Common myeloid progenitor, CD34-positive (primary cell): ENCODE results near the gene SH3BP2.

Experiments used
- CTCF ChIA-PET: fragments of 350-600 bp; sonication (Branson Sonifier 250); formaldehyde crosslinking; loops from one replicate; lab custom pipeline; 2021; ENCODE audit warnings: antibody characterized with exemption; lab: Charles Lee
- POLR2A ChIA-PET: fragments of 350-600 bp; sonication (Branson Sonifier 250); formaldehyde crosslinking; loops from one replicate; lab custom pipeline; 2021; ENCODE audit warnings: antibody characterized with exemption; lab: Charles Lee
- DNase-seq, 3 donors: peaks; one replicate each; pipeline versions ENCODE4 v3.0.0 to v3.0.0-alpha.2; 2013
- H3K27ac ChIP-seq, 2 experiments: 1 replicate in 1 of 2; 2 replicates in 1 of 2; pipeline ENCODE4 v1.7.0; 2013; ENCODE audit warnings: inconsistent platforms in 2 of 2, low read length in 2 of 2, mild to moderate bottlenecking in 2 of 2, low read depth in 1 of 2, moderate library complexity in 1 of 2; ENCODE audit not compliant: severe bottlenecking in 2 of 2, insufficient read depth in 1 of 2, poor library complexity in 1 of 2
- H3K27me3 ChIP-seq, 5 experiments: replicated peaks in 2 of 5; 1 replicate in 3 of 5; 2 replicates in 2 of 5; pipeline versions ENCODE4 v1.6.1 to v1.7.0; 2013; ENCODE audit warnings: low read length in 4 of 5, mild to moderate bottlenecking in 2 of 5, moderate library complexity in 2 of 5, inconsistent platforms in 1 of 5; ENCODE audit not compliant: insufficient read depth in 5 of 5, control insufficient read depth in 4 of 5
- H3K36me3 ChIP-seq, 4 experiments: 1 replicate in 2 of 4; 2 replicates in 2 of 4; pipeline versions ENCODE4 v1.6.1 to v1.7.0; 2013; ENCODE audit warnings: low read length in 3 of 4, control low read depth in 1 of 4, mild to moderate bottlenecking in 1 of 4; ENCODE audit not compliant: control insufficient read depth in 4 of 4, insufficient read depth in 4 of 4
- H3K4me1 ChIP-seq, 4 experiments: 1 replicate in 3 of 4; 2 replicates in 1 of 4; pipeline versions ENCODE4 v1.6.1 to v1.7.1; 2013; ENCODE audit warnings: low read length in 3 of 4, mild to moderate bottlenecking in 3 of 4, control low read depth in 1 of 4, inconsistent platforms in 1 of 4, moderate library complexity in 1 of 4; ENCODE audit not compliant: control insufficient read depth in 4 of 4, insufficient read depth in 4 of 4; ENCODE audit errors: control extremely low read depth in 1 of 4
- H3K4me3 ChIP-seq, 7 experiments: 1 replicate in 4 of 7; 2 replicates in 3 of 7; pipeline versions ENCODE4 v1.5.1 to v1.7.0; 2013; ENCODE audit warnings: mild to moderate bottlenecking in 7 of 7, low read length in 6 of 7, moderate library complexity in 6 of 7, inconsistent platforms in 2 of 7, low read depth in 2 of 7, control low read depth in 1 of 7; ENCODE audit not compliant: insufficient read depth in 4 of 7, control insufficient read depth in 1 of 7; ENCODE audit errors: extremely low read depth in 1 of 7
- H3K9me3 ChIP-seq, 5 experiments: 1 replicate in 4 of 5; 2 replicates in 1 of 5; pipeline versions ENCODE4 v1.6.1 to v1.7.1; 2013; ENCODE audit warnings: low read length in 4 of 5, mild to moderate bottlenecking in 2 of 5, inconsistent platforms in 1 of 5, low read depth in 1 of 5, moderate library complexity in 1 of 5; ENCODE audit not compliant: control insufficient read depth in 4 of 5, insufficient read depth in 2 of 5; ENCODE audit errors: control extremely low read depth in 1 of 5
- WGBS: methylation state at CpG from one replicate; pipeline ENCODE4 v1.1.5; 2013; ENCODE audit not compliant: insufficient coverage; 5-methylcytosine and 5-hydroxymethylcytosine counted together

The SH3BP2 gene

DNA sequence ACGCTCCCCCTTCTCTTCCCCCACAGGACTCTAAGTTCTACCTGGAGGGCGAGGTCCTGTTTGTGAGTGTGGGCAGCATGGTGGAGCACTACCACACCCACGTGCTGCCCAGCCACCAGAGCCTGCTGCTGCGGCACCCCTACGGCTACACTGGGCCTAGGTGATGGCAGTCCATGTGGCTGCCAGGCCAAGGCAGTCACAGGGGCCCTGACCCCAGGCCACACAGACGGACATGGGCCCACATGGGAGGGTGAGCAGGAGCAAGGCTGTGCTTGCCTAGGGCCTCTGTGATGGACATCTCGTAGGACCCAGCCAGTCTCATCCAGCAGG, 40.8 kb downstream of the SH3BP2 start:
- DNase-seq = no peak
- Histone ChIP-seq H3K27me3 (no peaks in the 10 kb centered on the region), H3K27ac (no peak overlapping the region), H3K9me3 (no peaks in the 10 kb centered on the region), H3K4me1 (peaks cover 12 to 52% (median 47%) of the 10 kb centered on the region in 4 experiments), H3K36me3 (peaks cover 0 to 62% (median 35%) of the 10 kb centered on the region in 4 experiments), H3K4me3 (no peak overlapping the region)
- ChIA-PET POLR2A (interaction anchor here (0.7 kb wide), 1 partner anchor 13 kb away, joined by 3 read pairs; no protein-coding TSS in a partner anchor), CTCF (interaction anchor here (1.0 to 1.5 kb wide), 6 partner anchors 12 to 71 kb away, joined by 3 to 6 read pairs (median 4); no protein-coding TSS in a partner anchor)
- WGBS = 100% methylated on average over 4 of the region's 7 CpGs

DNA sequence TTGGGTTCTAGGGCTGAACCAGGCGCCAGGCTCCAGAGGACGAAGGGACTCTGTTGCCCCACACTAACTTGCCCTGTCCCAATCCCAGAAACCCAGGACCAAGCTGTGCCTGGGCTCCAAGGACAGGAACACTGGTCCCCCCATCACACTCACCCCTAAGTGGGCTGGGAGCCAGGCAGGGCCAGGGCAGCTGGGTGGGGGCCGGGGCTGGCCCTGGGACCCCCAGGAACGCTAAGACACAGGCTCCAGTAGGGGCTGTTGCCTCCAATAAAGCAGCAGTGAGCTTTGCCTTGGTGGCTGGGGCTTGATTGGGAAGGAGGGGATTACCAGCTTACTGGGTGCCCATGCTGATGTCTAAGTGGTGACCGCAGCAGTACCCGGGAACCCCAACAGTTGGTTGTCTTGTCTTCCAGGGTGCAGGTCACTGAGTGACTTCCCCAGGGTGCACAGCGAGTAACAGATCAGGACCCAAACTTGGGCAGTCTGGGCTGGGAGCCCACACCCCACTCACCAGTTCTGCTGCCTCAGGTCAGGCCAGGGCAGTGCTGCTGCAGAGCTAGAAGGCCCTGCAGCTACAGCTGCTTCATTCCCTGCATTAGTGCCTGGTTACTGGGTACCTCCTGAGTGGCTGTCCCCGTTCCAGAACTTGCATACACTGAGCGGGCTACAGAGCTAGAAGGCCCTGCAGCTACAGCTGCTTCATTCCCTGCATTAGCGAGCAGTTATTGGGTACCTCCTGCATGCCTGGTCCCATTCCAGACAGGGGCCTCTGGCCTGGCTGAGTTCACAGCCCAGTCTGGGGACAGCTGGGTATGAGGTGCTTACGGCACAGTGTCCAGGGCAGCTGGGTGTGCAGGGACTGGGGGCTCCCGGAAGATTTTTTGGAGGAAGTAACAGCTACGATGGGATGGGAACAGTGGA, 41.4 kb downstream of the SH3BP2 start:
- 80% methylated on average over 12 of the region's 13 CpGs for WGBS
- Histone ChIP-seq H3K27me3 (no peaks in the 10 kb centered on the region), H3K27ac (no peak overlapping the region), H3K4me3 (no peak overlapping the region), H3K4me1 (peaks cover 15 to 54% (median 50%) of the 10 kb centered on the region in 4 experiments), H3K9me3 (no peaks in the 10 kb centered on the region), H3K36me3 (peaks cover 0 to 56% (median 32%) of the 10 kb centered on the region in 4 experiments)
- CTCF ChIA-PET = interaction anchor here (1.0 to 1.6 kb wide), 9 partner anchors 13 to 74 kb away, joined by 3 to 6 read pairs (median 4); no protein-coding TSS in a partner anchor
- peak in 2 of 3 donors; percentile 21 to 46 for DNase-seq
- POLR2A ChIA-PET = interaction anchor here (0.6 to 0.7 kb wide), 2 partner anchors 13 to 24 kb away, joined by 3 read pairs; no protein-coding TSS in a partner anchor

DNA sequence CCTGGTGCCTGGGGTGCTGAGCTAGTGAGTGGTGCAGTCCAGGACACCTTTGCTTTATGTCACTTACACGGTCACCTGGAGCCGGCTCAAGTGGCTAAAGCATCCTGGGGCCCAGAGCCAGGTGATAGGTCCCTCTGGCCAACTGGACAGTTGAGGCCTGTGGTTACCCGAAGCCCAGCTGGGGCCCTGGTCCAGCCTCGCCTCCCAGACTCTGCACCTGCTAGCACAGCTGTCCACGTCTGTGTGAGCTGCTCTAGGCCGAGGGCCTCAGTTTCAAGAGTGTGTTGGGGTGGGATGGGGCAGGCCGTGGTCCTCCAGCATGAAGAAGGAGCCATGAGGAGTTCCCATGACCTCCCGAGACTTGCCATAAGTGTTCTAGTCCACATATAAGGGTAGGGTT, 43.1 kb downstream of the SH3BP2 start:
- Histone ChIP-seq H3K36me3 (peaks cover 0 to 41% (median 22%) of the 10 kb centered on the region in 4 experiments), H3K27me3 (no peaks in the 10 kb centered on the region), H3K4me1 (peaks cover 15 to 54% (median 50%) of the 10 kb centered on the region in 4 experiments), H3K9me3 (peaks cover 0 to 1% (median 0%) of the 10 kb centered on the region in 5 experiments), H3K27ac (peak overlapping the region in 1 of 2 experiments; percentile 59), H3K4me3 (peak overlapping the region in 2 of 7 experiments; percentile 25 to 32)
- ChIA-PET CTCF (interaction anchor here (1.6 to 2.4 kb wide), 4 partner anchors 17 to 36 kb away, joined by 3 to 6 read pairs (median 4); no protein-coding TSS in a partner anchor), POLR2A (interaction anchor here (1.0 kb wide), 1 partner anchor 9 kb away, joined by 3 read pairs; no protein-coding TSS in a partner anchor)
- WGBS = 98% methylated on average over 7 of the region's 8 CpGs
- no peak for DNase-seq

DNA sequence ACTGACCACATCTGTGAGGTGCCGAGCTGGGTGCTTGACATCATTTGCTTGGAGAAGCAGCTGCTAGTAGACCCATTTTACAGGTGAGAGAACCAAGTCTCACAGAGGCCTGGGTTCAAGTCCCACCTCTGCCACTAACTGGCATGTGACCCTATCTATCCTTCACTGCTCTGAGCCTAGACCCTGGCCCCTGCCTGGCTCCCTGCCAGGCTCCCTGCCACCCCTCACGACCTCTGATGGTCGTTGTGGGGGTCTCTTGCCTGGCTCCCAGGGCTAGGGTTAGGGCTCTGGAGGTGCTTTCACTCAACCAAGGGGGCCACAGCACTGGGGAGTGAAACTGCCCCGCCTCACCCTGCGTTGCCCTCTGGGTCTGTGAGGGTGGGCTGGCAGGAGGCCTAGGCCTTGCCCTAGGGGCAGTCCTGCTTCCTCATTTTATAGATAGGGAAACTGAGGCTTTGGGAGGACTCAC, 43.5 kb downstream of the SH3BP2 start:
- Histone ChIP-seq H3K36me3 (peaks cover 0 to 37% (median 19%) of the 10 kb centered on the region in 4 experiments), H3K4me1 (peaks cover 15 to 54% (median 50%) of the 10 kb centered on the region in 4 experiments), H3K27me3 (no peaks in the 10 kb centered on the region), H3K4me3 (peak overlapping the region in 1 of 7 experiments; percentile 25), H3K27ac (peak overlapping the region in 1 of 2 experiments; percentile 59), H3K9me3 (peaks cover 0 to 1% (median 0%) of the 10 kb centered on the region in 5 experiments)
- 90% methylated on average over 3 of the region's 5 CpGs for WGBS
- POLR2A ChIA-PET = no interaction called here
- DNase-seq = no peak
- CTCF ChIA-PET = interaction anchor here (1.0 to 2.4 kb wide), 4 partner anchors 17 to 36 kb away, joined by 3 to 6 read pairs (median 4); no protein-coding TSS in a partner anchor

DNA sequence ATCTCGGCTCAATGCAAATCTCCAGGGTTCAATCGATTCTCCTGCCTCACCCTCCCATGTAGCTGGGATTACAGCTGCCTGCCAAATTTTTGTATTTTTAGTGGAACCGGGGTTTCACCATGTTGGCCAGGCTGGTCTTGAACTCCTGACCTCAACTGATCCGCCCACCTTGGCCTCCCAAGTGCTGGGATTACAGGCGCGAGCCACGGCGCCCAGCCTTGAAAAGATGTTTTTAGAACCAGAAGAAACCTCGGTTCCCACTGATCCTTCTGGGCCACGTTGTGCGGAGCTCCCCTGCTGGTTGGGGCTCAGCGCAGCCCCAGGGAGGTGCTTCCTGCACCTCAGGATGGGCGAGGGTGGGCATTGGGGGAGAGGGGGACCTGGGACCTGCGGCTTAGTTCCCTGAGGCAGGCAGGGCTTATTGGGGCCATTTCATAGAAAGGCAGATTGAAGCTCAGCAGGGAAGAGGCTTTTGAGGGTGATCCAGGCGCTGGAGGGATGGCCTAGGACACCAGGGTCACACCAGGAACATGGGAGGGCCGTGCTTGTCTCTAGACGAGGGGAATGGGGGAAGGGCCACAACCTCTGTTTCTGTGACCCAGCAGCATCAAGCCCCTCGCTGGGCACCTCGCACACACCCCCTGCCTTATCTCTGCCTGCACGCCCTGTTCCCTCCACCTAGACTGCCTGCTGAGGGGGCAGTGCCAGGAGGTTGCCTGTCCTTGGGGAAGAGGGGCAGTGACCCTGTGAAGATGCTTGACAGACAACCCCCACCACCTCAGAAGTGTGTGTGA, 44.4 kb downstream of the SH3BP2 start:
- POLR2A ChIA-PET = interaction anchor here (0.8 kb wide), 1 partner anchor 74 kb away, joined by 3 read pairs; no protein-coding TSS in a partner anchor
- H3K4me1 ChIP-seq = peaks cover 15 to 58% (median 50%) of the 10 kb centered on the region in 4 experiments

DNA sequence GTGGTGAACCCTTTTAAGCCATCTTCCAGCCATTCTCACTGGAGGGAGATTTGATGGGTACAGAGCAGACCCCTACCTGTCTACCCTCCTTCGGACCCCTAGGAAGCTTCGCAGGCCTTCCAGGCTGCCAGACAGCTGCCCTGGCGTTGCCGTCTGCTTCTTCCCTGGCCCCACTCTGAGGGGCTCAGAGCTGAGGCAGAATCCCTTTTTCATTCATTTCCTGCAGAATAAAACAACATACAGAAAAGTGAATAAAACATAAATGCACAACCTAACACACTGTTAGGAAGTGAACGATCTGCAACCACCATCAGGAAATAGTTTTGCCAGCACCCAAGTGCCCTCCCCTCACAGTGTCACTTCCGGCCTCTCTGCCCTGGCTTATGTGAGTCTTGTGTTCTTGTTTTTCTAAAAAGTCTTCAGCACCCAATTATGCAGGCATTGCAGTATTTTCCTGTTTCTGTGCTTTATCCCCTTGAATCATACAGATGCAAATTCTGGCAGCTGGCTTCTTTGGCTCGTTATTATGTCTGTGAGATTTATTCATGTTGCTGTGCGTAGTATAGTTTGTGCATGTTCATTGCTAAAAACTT, 45.1 kb downstream of the SH3BP2 start:
- ChIA-PET POLR2A (interaction anchor here (0.6 to 0.8 kb wide), 2 partner anchors 75 to 242 kb away, joined by 3 read pairs; no protein-coding TSS in a partner anchor), CTCF (interaction anchor here (0.8 to 2.4 kb wide), 4 partner anchors 24 to 116 kb away, joined by 3 to 6 read pairs (median 3); no protein-coding TSS in a partner anchor)
- Histone ChIP-seq H3K27me3 (no peaks in the 10 kb centered on the region), H3K27ac (peak overlapping the region; percentile 12 to 37), H3K4me1 (peaks cover 18 to 65% (median 57%) of the 10 kb centered on the region in 4 experiments), H3K36me3 (peaks cover 0 to 21% (median 7%) of the 10 kb centered on the region in 4 experiments), H3K4me3 (peak overlapping the region in 6 of 7 experiments; percentile 46 to 70 (median 54)), H3K9me3 (peaks cover 0 to 1% (median 0%) of the 10 kb centered on the region in 5 experiments)
- 24% methylated on average over 5 of the region's 8 CpGs for WGBS
- peak; percentile 79 to 94 (median 90) for DNase-seq

More for the DNA sequence above, 44.4 kb downstream of the SH3BP2 start:
- H3K27me3 ChIP-seq = no peaks in the 10 kb centered on the region
- 81% methylated on average over 17 of the region's 20 CpGs for whole genome bisulfite sequencing
- DNase-seq = no peak
- peak overlapping the region in 1 of 2 experiments; percentile 37 for H3K27ac ChIP-seq
- peak overlapping the region in 5 of 7 experiments; percentile 47 to 70 (median 57) for H3K4me3 ChIP-seq
- CTCF ChIA-PET = interaction anchor here (0.8 to 2.4 kb wide), 5 partner anchors 18 to 66 kb away, joined by 3 to 6 read pairs (median 3); no protein-coding TSS in a partner anchor
- H3K9me3 ChIP-seq = peaks cover 0 to 1% (median 0%) of the 10 kb centered on the region in 5 experiments
- H3K36me3 ChIP-seq = peaks cover 0 to 28% (median 11%) of the 10 kb centered on the region in 4 experiments
